Stimulated activated CD4-positive, alpha-beta T cell treated with anti-CD3 and anti-CD28 coated beads, TNF-alpha, amount 100 ng/mL, for 48 hours (primary cell): ENCODE data around the gene XYLB.

Experiments used
- DNase-seq, 3 donors: peaks; one replicate each; pipeline ENCODE4 v3.0.0-alpha.2; 2020; ENCODE audit warnings: low read depth in 3 of 3

The XYLB gene

GRCh38 chr3:38364721-38365400, 18.3 kb downstream of the XYLB start:
- no peak for DNase-seq

- no peak for DNase-seq
Measured at GRCh38 chr3:38365469-38366062, 19.0 kb downstream of the XYLB start.

- no peak for DNase-seq
Measured at GRCh38 chr3:38366082-38366481, 19.5 kb downstream of the XYLB start.

- no peak for DNase-seq
Measured at GRCh38 chr3:38367779-38368178, 21.2 kb downstream of the XYLB start.

DNA sequence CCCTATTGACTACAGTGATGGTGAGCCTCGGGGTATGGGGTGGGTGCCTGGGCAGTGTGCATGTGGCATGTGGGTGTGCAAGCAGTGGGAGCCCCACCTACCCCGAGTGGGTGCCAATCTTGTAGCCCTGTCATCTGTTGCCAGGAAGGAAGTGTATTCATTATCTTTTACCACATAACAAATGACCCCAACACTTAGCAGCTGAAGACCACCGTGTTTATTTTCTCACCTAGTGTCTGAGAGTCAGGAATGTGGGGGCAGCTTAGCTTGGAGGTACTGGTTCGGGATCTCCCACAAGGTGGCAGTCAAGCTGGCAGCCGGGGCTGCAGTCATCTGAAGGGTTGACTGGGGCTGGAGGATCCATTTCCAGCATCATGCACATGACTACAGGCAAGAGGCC, 21.7 kb downstream of the XYLB start:
- DNase-seq, result no peak

DNA sequence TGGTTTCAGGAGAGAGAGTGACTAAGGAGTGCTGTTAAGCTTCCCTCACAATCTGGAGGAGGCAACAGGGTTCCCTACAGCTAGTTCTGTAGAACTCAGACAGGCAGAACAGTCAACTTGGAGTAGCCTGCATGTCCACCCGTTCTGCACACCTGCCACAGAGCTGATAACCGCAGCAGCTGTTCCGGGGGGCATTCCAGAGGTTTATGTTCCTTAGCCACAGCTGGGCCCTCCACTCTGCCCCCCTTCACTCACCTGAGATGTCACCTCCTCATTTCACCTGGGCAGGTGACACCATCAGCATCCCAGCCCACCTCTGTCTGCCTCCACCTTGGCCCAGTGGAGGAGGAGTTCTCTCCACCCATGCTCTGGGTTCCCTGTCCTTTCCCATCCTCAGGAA, 22.6 kb downstream of the XYLB start:
- DNase-seq, result no peak

DNA sequence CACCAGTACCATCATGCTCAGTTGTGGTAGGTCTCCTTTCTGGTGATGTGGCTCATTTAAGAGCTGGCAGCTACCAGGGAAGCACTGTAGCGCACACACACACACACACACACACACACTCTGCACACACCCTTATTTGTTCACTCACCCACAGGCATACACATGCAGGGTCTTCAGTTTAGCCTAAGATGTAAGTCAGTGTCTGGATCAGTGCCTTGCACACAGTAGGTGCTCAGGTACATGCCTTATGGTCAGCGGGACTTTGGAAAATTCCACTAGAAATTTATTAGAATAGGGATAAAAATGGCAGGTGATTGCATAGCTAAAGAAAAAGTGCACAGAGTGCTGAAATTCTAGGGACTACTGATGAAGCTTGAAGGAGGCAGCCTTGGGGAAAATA, 23.6 kb downstream of the XYLB start:
- DNase-seq, result no peak

- DNase-seq, result no peak
Measured at GRCh38 chr3:38370861-38371260, 24.3 kb downstream of the XYLB start.

DNA sequence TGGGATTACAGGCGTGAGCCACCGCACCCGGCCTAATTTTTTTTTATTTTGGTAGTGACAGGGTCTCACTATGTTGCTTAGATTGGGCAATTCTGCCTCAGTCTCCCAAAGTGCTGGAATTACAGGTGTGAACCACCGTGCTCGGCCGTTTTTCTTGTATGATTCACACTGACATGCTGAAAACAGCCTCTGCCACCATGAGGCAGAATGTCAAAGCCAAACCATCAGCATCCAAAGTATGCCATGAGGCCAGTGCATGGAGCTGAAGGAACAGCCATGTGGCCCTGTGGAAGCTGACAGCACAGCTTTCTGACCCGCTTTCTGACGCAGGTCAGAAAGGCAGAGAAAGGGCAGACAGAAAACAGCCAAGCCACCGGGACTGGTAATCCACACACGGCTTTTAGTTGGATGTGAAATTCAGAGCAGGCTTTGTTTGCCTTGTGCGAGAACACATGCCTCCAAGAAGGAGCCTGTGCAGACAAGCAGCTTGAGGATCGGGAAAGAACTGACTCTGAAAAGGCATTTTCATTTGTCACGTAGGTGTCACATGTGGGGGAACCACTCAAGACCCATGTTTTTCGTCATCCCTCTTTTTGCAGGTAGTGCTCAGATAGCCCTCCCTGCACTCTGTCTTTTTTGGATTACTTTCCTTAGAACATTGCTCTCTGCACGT, 25.1 kb downstream of the XYLB start:
- DNase-seq, result no peak

GRCh38 chr3:38372214-38372601, 25.6 kb downstream of the XYLB start:
- DNase-seq, result no peak

DNA sequence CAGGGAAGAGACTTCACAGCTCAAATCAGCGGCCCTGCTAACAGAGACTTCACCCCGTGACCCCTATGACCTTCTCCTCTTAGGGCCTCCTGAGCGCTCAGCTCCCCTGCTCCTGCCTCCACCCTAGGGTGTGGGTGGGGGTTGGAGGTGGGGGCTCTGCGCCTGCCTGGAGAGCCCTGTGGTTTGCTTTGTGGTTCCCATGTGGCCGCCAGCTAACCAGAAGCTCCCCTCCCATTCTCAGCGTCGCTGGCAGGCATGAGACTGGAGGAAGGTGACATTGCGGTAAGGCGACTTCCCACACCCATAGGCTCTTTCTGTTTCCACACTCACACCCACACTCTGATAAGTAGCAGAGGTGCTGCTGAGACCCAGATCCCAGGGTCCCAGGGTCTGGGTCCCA, 27.6 kb downstream of the XYLB start:
- DNase-seq, result peak in 1 of 3 donors; percentile 8

DNA sequence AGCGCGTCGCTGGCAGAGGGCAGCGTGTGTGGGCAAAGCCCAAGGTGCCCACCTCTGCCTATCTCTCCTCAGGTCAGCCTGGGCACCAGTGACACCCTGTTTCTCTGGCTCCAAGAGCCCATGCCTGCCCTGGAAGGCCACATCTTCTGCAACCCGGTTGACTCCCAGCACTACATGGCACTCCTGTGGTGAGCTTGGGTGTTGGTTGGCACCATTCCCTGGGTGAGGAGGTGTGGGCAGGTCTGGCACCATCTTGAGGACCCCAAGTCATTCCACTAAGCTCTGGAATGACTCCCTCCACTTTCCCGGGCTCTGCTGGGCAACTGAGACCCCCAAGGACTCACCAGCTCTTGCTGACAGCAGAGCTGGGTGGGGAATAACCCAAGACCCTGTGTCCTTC, 28.5 kb downstream of the XYLB start:
- DNase-seq, result no peak

GRCh38 chr3:38375488-38376097, 29.0 kb downstream of the XYLB start:
- DNase-seq, result no peak

- DNase-seq, result no peak
Measured at GRCh38 chr3:38376098-38376816, 29.7 kb downstream of the XYLB start.

DNA sequence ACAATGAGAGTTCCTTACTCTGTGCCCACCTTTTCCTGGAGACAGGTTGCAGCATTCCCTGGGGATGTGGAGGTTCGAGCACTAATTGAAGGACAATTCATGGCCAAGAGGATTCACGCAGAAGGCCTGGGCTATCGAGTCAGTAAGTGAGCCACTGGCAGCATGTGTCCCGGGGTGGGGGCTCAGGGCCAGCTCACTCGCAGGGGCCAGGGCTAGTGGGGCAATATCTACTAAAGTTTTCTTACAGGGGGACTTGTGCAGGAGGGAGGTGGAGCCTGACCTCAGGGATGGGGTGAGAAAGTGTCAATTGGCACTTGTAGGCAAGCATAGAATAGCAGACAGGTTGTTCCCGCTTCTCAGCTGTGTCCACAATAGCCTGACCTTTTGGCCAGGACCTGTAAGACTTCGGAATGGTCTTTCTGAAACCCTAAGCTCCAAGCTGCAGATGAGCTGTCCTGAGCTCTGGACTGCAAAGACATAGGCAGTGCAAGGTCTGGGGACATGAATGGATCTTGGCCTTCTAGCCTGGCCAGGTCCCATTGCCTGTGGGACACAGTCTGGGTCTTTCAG, 32.7 kb downstream of the XYLB start:
- DNase-seq, result no peak

DNA sequence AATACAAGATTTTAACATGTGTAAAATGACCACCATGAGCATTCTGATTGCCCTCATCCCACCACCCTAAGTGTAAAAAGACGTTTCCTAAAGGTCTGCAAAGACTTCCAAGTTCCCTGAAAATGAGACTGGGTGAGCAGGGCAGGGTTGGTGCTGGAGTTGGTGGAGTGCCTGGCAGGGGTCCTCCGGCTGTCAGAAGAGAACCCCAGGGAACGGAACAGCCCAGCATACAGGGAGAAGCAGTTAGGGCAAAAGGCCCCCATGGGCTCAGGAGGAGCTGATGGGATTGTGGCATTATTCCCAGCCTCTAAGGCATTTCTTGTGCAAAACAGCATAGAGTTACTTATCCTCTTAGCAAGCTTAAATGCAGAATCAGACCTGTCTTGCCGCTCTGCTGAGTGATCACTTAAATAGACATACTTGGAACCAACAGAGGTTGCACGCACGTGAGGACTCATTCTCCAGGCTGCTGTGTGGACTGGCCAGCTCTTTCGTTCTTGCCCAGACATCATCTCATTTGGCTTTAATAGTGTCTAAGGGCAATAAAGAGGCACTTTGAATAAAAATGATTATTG, 36.0 kb downstream of the XYLB start:
- no peak for DNase-seq

GRCh38 chr3:38383156-38383875, 36.7 kb downstream of the XYLB start:
- DNase-seq, result no peak

DNA sequence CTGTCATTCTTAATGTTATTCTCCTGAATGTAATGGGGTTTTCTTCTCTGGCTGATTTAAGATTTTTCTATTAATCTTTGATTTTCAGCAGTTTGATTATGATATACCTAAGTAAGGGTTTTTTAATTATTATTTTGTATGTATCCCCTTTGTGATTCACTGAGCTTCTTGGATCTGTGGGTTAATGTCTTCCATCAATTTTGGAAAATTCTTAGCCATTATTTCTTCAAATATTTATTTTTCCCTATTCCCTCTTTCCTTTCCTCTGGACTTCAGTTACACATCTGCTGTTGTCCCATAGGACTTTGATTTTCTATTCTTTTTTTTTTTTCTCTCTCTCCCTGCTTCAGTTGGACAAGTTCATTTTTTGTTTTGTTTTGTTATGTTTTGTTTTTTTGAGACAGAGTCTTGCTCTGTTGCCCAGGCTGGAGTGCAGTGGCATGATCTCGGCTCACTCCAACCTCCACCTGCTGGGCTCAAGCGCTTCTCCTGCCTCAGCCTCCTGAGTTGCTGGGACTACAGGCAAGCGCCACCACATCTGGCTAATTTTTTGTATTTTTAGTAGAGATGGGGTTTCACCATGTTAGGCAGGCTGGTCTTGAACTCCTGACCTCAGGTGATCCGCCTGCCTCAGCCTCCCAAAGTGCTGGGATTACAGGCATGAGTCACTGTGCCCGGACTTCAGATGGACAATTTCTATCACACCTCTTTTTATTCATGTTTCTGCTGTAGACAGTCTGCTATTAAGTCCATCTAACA, 40.6 kb downstream of the XYLB start:
- DNase-seq, result no peak

GRCh38 chr3:38387862-38388261, 41.3 kb downstream of the XYLB start:
- DNase-seq, result no peak

- DNase-seq, result no peak
Measured at GRCh38 chr3:38392604-38393163, 46.1 kb downstream of the XYLB start.
